ENCODE measurements around the gene KCNJ2.

KCNJ2 gene
- long read RNA-seq, donor 1, result 0 reads
- long read RNA-seq, donor 2, result 0 reads
- long read RNA-seq, donor 3, result 0 reads
- long read RNA-seq, donor 4, full-length matches to known transcripts, result 2 of 2 reads
- long read RNA-seq, donor 4, partial matches to known transcripts, result 0 of 2 reads
- long read RNA-seq, donor 4, other reads (novel, unspliced or antisense), result 0 of 2 reads
- long read RNA-seq, donor 5, result 0 reads
- long read RNA-seq, donor 6, full-length matches to known transcripts, result 1 of 1 reads
- long read RNA-seq, donor 6, partial matches to known transcripts, result 0 of 1 reads
- long read RNA-seq, donor 6, other reads (novel, unspliced or antisense), result 0 of 1 reads
- long read RNA-seq, donor 7, result 0 reads
- long read RNA-seq, donor 8, full-length matches to known transcripts, result 1 of 1 reads
- long read RNA-seq, donor 8, partial matches to known transcripts, result 0 of 1 reads
- long read RNA-seq, donor 8, other reads (novel, unspliced or antisense), result 0 of 1 reads

GRCh38 chr17:70168977-70169708 is at the start of gene KCNJ2:
TSS of gene KCNJ2 (plus strand) at chr17:70169532. CDS start at chr17:70175040, 5,508 bp downstream.
- peak; percentile 96 for DNase-seq

GRCh38 chr17:70119545-70119944 is 49.8 kb upstream of the KCNJ2 start:
- no peak for DNase-seq

- no peak for DNase-seq
Observed at GRCh38 chr17:70119983-70120382, 49.3 kb upstream of the KCNJ2 start.

- DNase-seq, result no peak
Observed at GRCh38 chr17:70120425-70120824, 48.9 kb upstream of the KCNJ2 start.

- DNase-seq, result no peak
Observed at GRCh38 chr17:70121126-70121525, 48.2 kb upstream of the KCNJ2 start.

- no peak for DNase-seq
Observed at GRCh38 chr17:70123193-70123592, 46.1 kb upstream of the KCNJ2 start.

- no peak for DNase-seq
Observed at GRCh38 chr17:70124723-70125122, 44.6 kb upstream of the KCNJ2 start.

GRCh38 chr17:70127221-70127873 is 42.0 kb upstream of the KCNJ2 start:
- no peak for DNase-seq

GRCh38 chr17:70128727-70129238 is 40.5 kb upstream of the KCNJ2 start:
- DNase-seq, result no peak

GRCh38 chr17:70130289-70130688 is 39.0 kb upstream of the KCNJ2 start:
- no peak for DNase-seq

- no peak for DNase-seq
Observed at GRCh38 chr17:70132505-70132904, 36.8 kb upstream of the KCNJ2 start.

GRCh38 chr17:70134042-70134441 is 35.3 kb upstream of the KCNJ2 start:
- no peak for DNase-seq

GRCh38 chr17:70134777-70135176 is 34.6 kb upstream of the KCNJ2 start:
- DNase-seq, result no peak

GRCh38 chr17:70136131-70136530 is 33.2 kb upstream of the KCNJ2 start:
- DNase-seq, result no peak

GRCh38 chr17:70137451-70138230 is 31.7 kb upstream of the KCNJ2 start:
- peak; percentile 20 for DNase-seq

GRCh38 chr17:70138291-70138865 is 31.0 kb upstream of the KCNJ2 start:
- peak; percentile 8 for DNase-seq

- no peak for DNase-seq
Observed at GRCh38 chr17:70139449-70139993, 29.8 kb upstream of the KCNJ2 start.

- DNase-seq, result peak; percentile 19
Observed at GRCh38 chr17:70144260-70144846, 25.0 kb upstream of the KCNJ2 start.

GRCh38 chr17:70153210-70153609 is 16.1 kb upstream of the KCNJ2 start:
- no peak for DNase-seq

- DNase-seq, result no peak
Observed at GRCh38 chr17:70157151-70157550, 12.2 kb upstream of the KCNJ2 start.

GRCh38 chr17:70158180-70158579 is 11.2 kb upstream of the KCNJ2 start:
- no peak for DNase-seq
